Activated CD4-positive, alpha-beta T cell treated with anti-CD3 and anti-CD28 coated beads for 1 hour (primary cell): Measurements from ENCODE around the gene SPATA18.
"Not testable (repeated sequence)": the region's sequence is repeated elsewhere in the genome, so short reads cannot be mapped to it uniquely, and the experiment has no call there.

Experiments
- DNase-seq: peaks from one replicate; pipeline ENCODE4 v3.0.0-alpha.2; 2020

SPATA18 gene

GRCh38 chr4:52110171-52110570 lies 59.1 kb downstream of the SPATA18 start:
- no peak for DNase-seq

GRCh38 chr4:52111995-52112394 lies 60.9 kb downstream of the SPATA18 start:
- no peak for DNase-seq

- DNase-seq, result no peak
These were observed 61.3 kb downstream of the SPATA18 start for GRCh38 chr4:52112411-52112810.

GRCh38 chr4:52116641-52117040 lies 65.5 kb downstream of the SPATA18 start:
- DNase-seq, result no peak

GRCh38 chr4:52126226-52126625 lies 75.1 kb downstream of the SPATA18 start:
- DNase-seq, result no peak

- DNase-seq, result no peak
These were observed 75.9 kb downstream of the SPATA18 start for GRCh38 chr4:52126966-52127365.

- DNase-seq, result no peak
These were observed 84.1 kb downstream of the SPATA18 start for GRCh38 chr4:52135171-52135570.

GRCh38 chr4:52137152-52137551 lies 86.0 kb downstream of the SPATA18 start:
- not testable (repeated sequence) for DNase-seq

GRCh38 chr4:52142816-52143215 lies 91.7 kb downstream of the SPATA18 start:
- no peak for DNase-seq

GRCh38 chr4:52143815-52144214 lies 92.7 kb downstream of the SPATA18 start:
- DNase-seq, result no peak

- DNase-seq, result no peak
These were observed 93.3 kb downstream of the SPATA18 start for GRCh38 chr4:52144372-52144771.
